HG03103 (cell line): ENCODE data around the gene PAM16.

Experiments used
- ATAC-seq: cut with Tn5 transposase; IDR thresholded peaks from one replicate; pipeline ENCODE4 v1.9.1; 2021; ENCODE audit warnings: low read depth; ENCODE audit not compliant: unreplicated experiment

The PAM16 gene

DNA sequence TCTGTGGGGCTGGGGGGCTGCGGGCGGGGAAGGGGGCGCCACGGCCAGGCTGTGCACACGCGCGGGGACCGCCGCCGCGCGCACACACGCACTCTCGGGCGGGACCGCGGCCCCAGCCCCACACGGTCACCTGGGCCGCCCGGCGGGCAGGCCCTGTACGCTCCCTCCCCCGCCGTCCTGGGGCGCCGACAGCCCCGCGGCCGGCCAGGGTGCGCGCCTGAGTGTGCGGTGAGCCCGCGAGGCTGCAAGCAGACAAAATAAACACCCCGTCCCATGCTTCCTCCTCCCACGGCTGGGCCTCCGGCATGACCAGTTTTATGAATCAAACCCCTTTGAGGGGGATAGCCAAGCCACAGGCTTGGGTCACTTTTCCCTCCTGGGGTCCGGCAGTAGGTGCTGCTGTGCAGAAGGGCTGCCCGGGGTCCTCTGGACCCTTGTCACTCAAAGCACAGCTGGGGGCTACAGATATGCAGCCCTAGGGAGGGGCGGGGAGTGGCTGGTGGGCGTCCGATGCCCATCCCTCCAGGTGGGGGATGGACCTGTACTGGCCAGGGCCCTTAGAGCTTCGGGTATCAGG is 21.0 kb upstream of the PAM16 start:
- ATAC-seq: no peak

GRCh38 chr16:4371357-4372000 is 20.4 kb upstream of the PAM16 start, which contains the start of gene VASN:
Gene VASN (plus strand): TSS chr16:4371848. CDS start chr16:4380878, 9,030 bp downstream.
- ATAC-seq: no peak

GRCh38 chr16:4370570-4371356 is 19.6 kb upstream of the PAM16 start:
- ATAC-seq: no peak

- no peak for ATAC-seq
Observed at GRCh38 chr16:4370151-4370550, 19.0 kb upstream of the PAM16 start.

DNA sequence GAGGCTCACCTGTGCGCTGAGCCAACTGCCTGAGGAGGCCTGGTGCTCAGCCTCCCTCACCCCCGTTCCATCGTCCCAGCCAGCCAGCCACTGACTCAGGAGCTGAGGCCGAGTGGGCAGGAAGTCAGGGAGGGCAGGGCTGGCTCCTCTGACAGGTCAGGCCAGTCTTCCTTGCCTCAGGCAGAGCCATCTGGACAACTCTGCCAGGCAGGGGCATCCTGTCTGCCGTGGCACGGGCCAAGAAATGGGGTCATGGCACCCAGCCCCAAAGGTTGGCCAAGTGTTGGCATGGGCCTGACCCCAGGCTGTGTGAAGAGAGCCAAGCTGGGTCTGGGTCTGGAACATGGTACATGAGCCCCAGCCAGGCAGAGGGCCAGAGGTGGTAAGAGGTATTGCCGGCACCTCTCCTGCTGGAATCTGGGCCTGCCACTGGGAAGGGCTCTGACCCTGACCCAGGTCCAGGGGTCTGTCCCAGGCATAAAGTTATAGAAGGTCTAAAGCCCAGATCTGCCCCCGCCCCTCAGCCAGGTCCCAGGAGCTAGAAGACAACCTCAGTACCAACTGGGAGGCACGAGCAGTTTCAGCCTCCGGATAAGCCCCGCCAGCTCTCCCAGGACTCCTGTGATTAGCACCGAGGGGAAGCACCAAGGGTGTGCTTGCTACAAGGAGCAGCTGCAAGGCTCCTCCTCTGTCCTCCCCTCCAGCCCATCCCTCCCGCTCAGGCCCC is 18.0 kb upstream of the PAM16 start:
- ATAC-seq: no peak

DNA sequence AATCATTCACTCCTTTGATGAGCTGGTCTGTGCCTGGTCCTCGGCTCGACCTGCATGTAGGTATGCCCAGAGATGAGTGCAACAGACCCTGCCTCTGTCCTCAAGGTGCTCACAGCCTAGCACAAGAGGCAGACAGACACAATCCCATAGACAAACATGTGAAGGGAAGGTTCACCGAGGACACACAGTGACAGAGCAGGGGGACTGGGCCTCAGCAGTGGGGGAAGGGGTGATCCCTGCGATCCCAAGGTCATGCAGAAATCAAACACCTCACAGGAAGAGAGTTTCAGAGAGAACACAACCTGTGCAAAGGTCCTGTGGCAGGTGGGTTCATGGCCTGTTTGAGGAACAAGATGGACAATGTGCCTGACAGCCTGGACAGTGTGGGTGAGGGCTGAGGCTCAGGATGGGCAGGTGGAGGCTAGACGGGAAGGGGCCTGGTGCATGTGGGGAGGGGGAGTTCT is 16.3 kb upstream of the PAM16 start:
- ATAC-seq: no peak

GRCh38 chr16:4366016-4366415 is 14.9 kb upstream of the PAM16 start:
- no peak for ATAC-seq

GRCh38 chr16:4365615-4366014 is 14.5 kb upstream of the PAM16 start:
- ATAC-seq: no peak

GRCh38 chr16:4365014-4365406 is 13.9 kb upstream of the PAM16 start:
- no peak for ATAC-seq

DNA sequence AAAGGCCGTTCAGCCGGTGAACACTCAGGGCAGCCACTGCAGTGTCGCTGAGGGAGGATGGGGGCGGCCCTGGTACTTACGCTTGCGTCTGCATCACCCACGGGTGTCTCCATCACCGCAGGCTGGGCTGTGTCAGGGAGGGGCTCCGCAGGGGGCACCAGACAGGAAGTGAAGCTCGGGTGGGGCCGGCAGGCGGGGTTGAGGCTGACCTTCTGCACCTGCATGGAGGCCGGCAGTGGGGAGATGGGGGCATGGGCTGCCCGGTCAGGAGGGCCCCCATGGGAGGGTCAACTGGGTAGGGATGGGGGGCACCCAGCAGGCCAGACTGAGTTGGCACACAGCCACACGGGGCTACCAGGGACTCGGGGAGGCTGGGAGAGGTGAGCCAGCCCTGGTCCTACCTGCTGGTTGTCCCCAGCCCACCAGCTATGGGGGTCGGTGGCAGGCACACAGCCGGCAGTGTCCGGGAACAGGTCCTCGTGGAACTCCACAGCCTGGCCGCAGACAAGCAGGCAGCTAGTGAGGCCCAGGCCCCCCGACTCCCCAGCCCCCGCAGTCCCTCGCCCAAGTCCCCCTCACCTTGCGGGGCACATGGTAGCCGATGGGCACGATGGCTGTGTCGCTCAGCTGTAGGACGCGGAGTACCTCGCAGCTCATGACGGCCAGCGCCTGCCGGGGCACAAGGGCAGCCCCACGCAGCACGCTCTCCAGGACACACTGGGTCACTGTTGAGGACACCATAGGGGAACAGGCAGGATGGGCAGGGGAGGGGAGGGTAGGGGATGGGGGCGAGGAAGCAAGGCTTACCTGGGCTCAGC is 13.3 kb upstream of the PAM16 start:
- ATAC-seq: no peak

DNA sequence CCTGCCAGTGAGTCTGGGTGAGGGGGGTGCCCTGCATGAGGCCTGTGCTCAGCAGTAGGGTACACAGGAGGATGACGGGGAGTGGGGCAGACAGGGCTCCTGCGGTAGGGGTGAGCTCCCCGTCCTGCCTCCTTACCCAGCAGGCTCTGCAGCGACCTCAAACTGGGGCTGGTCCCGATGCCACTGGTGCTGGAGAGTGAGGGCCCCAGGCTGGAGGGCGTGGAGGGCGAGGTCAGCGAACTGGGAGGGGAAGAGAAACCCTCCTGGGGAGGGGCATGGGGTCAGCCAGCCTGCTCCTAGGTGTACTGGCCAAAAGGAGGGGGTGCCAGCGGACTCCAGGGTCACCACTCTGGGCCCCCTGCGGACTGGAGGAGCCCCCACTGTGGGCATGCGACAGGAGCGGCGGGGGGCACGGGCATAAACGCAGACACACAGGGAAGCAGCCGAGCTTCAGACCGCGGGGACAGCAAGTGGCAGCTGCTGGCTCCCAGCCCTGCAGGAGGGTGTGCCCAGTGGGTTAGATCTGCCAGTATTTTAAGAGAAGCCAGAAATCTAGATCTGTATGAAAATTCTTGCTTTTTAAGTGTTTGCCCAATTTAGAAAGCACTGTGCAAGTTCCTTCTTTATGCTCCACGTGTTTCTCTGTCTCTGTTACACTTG is 11.5 kb upstream of the PAM16 start:
- ATAC-seq: no peak

- no peak for ATAC-seq
Observed at GRCh38 chr16:4361944-4362311, 10.8 kb upstream of the PAM16 start.

GRCh38 chr16:4361033-4361943 is 10.2 kb upstream of the PAM16 start:
- no peak for ATAC-seq

DNA sequence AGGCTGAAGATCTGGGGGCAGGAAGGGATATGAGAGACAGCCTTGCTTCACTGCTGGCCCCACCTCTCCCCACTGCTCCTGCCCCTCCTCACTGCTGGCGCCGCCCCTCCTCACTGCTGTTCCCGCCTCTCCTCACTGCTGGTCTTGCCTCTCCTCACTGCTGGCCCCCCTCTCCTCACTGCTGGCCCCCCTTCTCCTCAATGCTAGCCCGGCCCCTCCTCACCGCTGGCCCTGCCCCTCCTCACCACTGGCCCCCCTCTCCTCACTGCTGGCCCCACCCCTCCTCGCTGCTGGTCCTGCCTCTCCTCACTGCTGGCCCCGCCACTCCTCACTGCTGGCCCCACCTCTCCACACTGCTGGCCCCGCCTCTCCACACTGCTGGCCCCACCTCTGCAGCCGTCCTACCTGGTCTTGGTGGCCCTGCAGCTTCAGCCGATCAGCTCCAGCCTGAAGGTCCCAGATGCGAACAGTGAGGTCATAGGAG is 9.5 kb upstream of the PAM16 start:
- no peak for ATAC-seq

DNA sequence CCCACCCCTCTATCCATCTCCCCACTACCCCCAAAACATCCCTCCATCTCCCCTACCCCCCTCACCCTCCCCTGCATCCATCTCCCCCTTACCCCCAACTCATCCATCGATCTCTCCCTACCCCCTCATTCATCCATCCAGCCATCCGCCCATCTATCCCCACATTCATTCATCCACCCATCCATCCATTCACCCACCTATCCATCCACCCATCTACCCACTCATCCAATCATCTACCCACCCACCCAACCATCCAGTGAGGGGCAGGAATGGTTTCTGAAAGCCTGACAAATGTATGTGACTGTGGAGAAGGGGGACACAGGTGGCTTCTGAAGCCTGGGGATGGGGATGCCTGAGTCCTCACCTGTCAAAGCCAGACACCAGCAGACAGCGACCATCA is 8.8 kb upstream of the PAM16 start:
- no peak for ATAC-seq

GRCh38 chr16:4358831-4359561 is 7.9 kb upstream of the PAM16 start:
- no peak for ATAC-seq

DNA sequence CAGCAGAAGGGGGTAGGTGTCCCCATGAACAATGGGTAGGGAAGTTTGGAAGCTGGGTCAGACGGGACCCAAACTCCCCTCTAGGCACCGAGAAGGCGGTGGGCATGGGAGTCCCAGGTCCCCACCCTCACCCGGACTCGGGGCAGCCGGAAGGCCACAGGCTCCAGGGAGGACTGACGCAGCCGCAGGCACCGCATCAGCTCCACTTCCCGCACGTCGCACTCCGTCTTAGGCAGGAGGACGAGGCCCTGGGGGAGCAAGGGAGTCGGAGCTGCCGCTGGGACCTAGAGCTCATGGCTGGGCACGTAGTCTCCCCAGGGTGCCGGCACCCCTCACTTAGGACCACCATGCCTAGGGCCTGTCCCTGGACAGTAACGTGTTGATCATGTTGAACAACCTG is 7.1 kb upstream of the PAM16 start:
- ATAC-seq: no peak

DNA sequence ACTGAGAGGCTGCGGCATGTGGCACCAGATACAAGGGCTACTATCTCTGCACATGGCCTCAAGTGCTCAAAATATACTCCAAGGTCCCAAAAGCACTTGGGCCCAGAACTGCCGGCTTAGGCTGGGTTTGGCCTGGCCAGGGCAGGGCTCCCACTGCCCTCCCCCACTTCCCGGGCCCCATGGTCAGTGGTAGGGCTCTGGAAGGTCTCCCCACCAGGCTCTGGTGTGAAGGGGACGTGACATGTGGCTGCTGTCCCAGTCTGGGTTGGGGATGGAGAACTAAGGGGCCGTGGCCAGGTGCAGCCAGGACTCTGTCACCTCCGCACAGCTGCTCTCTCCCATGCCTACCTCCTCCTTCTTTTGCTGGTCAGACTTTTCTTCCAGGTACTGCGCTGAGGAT is 5.7 kb upstream of the PAM16 start:
- no peak for ATAC-seq
